ENCODE measurements around the gene TTLL1.
"Not testable (repeated sequence)": the region's sequence is repeated elsewhere in the genome, so short reads cannot be mapped to it uniquely, and the experiment has no call there.

TTLL1 gene

DNA sequence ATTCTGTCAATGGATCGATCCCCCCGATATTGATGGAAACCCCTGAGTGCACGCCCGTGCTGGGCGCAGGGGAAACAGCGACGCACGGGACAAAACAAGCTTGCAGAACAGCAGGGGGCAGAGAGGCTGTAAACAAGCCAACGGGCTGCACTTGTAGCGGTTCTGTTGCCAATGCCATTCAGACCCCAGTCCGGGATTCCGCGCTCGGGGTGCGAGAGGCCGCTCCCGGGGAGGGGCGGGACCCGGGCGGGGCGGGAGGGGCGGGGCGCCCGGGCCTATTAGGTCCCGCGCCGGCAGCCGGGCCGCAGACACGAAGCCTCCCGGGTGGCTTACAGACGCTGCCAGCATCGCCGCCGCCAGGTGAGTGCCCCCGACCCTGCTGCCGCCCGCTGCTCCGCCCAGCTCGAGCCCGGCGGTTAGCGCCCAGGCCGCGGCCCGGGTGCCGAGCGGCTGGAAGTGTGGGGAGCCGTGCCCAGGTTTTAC, 21.3 kb upstream of the TTLL1 start, which contains the start of gene BIK:
TSS of gene BIK (plus strand) at position 307 of the 483 bp plus-strand sequence. CDS start 13,273 bp downstream, outside the sequence.
- DNase-seq (ENCODE audit: low spot score): peak; percentile 83

DNA sequence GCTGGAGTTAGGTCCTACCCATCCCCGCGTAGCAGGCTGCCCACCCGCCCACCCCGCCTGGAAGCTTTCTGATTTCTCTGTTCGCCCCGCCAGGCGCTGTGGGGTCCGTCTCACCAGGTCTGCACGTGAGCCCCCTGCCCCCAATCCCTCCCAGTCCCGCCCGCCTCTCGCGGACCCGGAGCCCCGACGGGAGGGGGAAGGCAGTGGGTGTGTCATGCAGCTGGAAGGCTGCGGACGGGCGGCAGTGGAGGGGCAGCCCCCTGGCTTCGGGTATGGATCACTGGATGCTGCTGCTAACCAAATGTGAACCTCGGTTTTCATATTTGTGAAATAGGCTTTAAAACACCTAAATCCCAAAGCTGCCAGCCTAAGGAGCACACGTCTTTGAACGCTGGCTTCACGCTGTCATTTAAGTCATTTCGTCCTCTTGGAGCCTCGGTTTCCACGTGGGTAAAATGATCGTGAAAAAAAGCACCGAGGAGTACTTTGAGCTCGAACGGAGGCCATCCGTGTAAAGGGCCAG, 20.8 kb upstream of the TTLL1 start:
- DNase-seq (ENCODE audit: low spot score): peak; percentile 62

DNA sequence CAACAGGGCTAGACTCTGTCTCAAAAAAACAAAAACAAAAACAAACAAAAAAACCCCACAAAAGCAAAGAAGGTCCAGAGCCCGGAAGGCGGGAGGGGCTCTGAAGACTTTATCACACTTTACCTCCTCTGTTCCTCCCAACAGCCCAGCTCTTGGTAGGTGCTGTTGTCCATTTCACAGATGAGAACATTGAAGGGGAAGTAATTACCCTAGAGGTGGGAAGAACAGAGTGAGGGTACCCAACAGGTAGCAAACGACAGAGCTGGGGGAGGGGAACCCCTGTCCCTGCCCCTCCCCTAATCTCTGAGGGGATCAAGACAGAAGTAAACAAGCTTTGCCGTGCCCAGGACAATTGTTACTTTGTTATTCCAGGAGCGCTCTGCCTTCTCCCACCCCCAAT, 20.3 kb upstream of the TTLL1 start:
- no peak for DNase-seq (ENCODE audit: low spot score)

DNA sequence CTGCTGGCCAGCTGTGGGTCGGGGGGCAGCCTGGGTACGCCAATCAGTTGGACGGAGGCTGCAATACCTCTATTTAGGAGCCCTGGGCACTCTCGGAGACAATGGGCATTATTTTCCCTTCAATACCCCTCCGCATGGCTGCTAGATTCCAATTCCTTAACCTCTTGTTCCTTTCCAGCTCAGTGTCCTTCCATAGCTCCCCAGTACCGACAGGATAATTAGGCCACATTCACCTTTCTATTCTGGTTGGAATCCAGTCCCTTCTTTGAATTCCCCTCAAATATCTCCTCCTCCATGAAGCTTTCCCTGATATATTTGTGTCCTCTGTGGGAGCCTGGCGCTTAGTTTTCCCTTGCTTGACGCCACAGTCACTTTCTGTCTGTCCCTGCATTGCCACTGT, 17.1 kb upstream of the TTLL1 start:
- no peak for DNase-seq (ENCODE audit: low spot score)

GRCh38 chr22:43104950-43105349, 15.8 kb upstream of the TTLL1 start:
- not testable (repeated sequence) for DNase-seq (ENCODE audit: low spot score)

DNA sequence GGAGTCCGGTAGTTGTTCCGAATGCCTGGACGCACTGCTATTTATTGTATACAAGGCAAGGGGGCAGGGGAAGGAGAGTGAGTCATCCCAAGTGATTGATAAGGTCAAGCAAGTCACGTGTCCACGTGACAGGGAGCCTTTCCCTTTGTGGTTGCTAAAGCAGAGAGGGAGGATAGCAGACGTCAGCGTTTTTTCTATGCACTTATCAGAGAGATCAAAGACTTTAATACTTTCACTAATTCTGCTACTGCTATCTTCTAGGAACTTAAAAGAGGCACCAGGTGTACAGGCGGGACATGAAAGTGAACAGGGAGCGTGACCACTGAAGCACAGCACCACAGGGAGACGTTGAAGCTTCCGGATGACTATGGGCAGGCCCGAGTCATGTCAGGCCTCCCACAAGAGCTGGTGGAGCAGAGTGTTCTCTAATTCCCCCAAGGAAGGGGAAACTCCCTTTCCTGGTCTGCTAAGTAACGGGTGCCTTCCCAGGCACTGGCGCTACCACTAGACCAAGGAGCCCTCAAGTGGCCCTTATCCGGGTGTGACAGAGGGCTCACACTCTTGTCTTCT, 14.9 kb upstream of the TTLL1 start:
- not testable (repeated sequence) for DNase-seq (ENCODE audit: low spot score)

DNA sequence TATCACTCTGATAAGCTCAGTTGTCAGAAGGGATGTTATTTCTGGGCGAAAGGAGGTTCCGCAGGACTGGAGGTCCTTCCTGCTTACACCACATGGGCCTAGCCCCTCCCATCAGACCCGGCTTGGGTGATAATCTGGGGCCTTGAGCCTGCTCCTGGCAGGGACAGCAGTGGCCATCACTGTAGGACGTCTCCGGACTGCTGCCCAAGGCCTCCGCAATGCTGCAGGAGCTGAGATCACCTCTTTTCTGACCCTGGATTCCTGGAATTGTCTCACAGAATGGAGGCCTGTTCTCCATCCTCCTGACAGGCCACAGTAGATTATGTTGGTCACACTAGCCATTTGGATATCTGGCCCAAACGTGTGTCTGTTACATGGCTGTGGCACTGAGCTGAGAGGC, 12.1 kb upstream of the TTLL1 start:
- DNase-seq (ENCODE audit: low spot score): no peak

DNA sequence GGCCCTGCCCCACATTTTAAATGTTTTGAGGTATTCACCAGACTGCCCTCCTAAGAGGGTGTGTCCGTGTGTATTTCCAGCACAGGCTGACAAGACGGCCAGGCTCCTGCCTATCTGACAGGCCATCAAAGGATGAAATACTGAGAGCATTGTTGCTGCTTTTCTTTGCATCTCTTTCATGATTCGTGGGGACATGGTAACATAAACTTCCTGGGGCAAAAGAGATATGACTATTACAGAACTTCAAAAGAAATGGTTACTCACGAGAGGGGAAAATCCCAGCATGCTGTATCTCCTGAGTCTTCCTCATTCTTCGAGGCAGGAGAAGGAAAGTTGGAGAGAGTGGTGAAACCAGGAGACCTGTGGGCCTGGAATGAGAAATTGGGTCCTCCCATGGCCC, 11.0 kb upstream of the TTLL1 start:
- no peak for DNase-seq (ENCODE audit: low spot score)

GRCh38 chr22:43099095-43099494, 9.9 kb upstream of the TTLL1 start:
- DNase-seq (ENCODE audit: low spot score): no peak

GRCh38 chr22:43098356-43098755, 9.2 kb upstream of the TTLL1 start:
- DNase-seq (ENCODE audit: low spot score): no peak

GRCh38 chr22:43096420-43096819, 7.2 kb upstream of the TTLL1 start:
- DNase-seq (ENCODE audit: low spot score): no peak

- DNase-seq (ENCODE audit: low spot score): no peak
These were observed 5.4 kb upstream of the TTLL1 start for GRCh38 chr22:43094551-43094950.

- no peak for DNase-seq (ENCODE audit: low spot score)
These were observed 4.9 kb upstream of the TTLL1 start for GRCh38 chr22:43094085-43094484.

DNA sequence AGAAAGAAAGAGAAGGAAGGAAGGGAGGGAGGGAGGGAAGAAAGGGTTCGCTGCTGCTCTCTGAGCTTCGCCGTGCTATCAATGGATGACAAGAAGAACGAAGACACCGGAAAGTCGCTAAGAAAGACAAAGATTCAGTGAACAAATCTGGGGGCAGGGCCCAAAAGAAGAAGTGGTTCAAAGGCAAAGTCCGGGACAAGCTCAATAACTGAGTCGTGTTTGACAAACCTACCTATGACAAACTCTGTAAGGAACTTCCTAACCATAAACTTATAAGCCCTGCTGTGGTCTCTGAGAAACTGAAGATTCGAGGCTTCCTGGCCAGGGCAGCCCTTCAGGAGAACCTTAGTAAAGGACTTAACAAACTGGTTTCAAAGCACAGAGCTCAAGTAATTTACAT, 2.9 kb upstream of the TTLL1 start:
- no peak for DNase-seq (ENCODE audit: low spot score)

GRCh38 chr22:43090130-43090789, 1.1 kb upstream of the TTLL1 start:
- DNase-seq (ENCODE audit: low spot score): no peak

DNA sequence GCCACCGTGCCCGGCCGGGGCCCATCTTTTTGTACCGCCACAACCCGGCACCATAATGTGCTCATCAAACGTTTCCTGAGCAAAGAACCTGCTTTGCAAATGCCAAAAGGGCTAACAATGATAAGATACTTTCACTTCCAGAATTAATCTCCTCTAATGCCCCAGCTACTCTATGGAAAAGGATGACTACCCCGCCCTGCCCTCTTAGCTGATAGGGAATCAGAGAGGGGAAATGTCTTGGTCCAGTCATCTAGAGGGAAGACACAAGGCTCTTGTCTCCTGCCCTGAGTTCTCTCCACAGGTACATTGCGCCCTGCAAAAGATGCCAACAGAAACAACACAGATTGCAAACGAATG, 586 bp downstream of the TTLL1 start:
- DNase-seq (ENCODE audit: low spot score): no peak

GRCh38 chr22:43085658-43086606, 3.3 kb downstream of the TTLL1 start:
- no peak for DNase-seq (ENCODE audit: low spot score)

- no peak for DNase-seq (ENCODE audit: low spot score)
These were observed 7.2 kb downstream of the TTLL1 start for GRCh38 chr22:43081968-43082367.

GRCh38 chr22:43080616-43081015, 8.6 kb downstream of the TTLL1 start:
- no peak for DNase-seq (ENCODE audit: low spot score)

- DNase-seq (ENCODE audit: low spot score): no peak
These were observed 9.4 kb downstream of the TTLL1 start for GRCh38 chr22:43079742-43080141.

DNA sequence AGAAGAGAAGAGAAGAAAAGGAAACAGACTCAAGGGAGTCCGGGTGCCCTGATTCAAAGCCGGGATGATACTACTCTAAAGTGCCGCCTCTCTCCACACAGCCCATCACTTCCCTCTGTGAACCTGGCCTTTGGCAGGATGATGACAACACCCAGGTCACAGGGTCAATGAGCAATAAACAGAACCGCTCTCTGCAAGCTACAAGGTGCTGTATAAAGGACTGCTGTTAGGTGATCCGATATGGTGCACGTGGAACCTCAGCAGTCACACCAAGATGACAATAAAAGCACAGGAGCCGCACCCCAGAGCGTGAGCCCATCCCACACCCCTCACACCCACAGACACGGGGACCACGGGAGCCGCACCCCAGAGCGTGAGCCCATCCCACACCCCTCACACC, 10.7 kb downstream of the TTLL1 start:
- no peak for DNase-seq (ENCODE audit: low spot score)

- DNase-seq (ENCODE audit: low spot score): no peak
These were observed 11.9 kb downstream of the TTLL1 start for GRCh38 chr22:43077121-43077877.

Data from iPS-NIHi11 (cell line).